Endothelial cell of umbilical vein (primary cell): Measurements from ENCODE around the gene SORCS3. TPM values are rescaled to one million over a fixed set of nuclear protein-coding genes. Genes with fewer than 3 reads are reported as not detected.

ENCODE experiments used
- BruUV-seq: library from RNA; stranded (reverse); fragments of 400-500 nt; replicated peaks from 2 replicates; lab custom pipeline; 2021; lab: Mats Ljungman, UMichigan
- CTCF ChIA-PET: fragments of 300-600, 350-600 bp; sonication (Branson Sonifier 250); formaldehyde crosslinking; loops from one replicate; lab custom pipeline; 2021; ENCODE audit warnings: antibody characterized with exemption, inconsistent platforms; lab: Charles Lee
- POLR2A ChIA-PET: fragments of 300-600, 350-600 bp; sonication (Branson Sonifier 250); formaldehyde crosslinking; loops from one replicate; lab custom pipeline; 2021; ENCODE audit warnings: antibody characterized with exemption, inconsistent platforms; lab: Charles Lee
- DNase-seq: peaks from one replicate; pipeline ENCODE4 v3.0.0-alpha.2; 2011; ENCODE audit warnings: low read depth, low spot score
- FAIRE-seq: peaks from 2 replicates; lab custom pipeline; 2011; peaks lifted over from hg19 to GRCh38; lab: Jason Lieb, UNC
- H2AFZ ChIP-seq: 2 replicates; pipeline ENCODE4 v1.6.0; 2012; ENCODE audit warnings: low read depth, low read length, control low read depth, inconsistent platforms
- H3K27ac ChIP-seq: 2 replicates; pipeline ENCODE4 v1.5.1; 2011; ENCODE audit warnings: low read depth, mild to moderate bottlenecking, control low read depth, low read length, moderate library complexity; ENCODE audit not compliant: insufficient read depth
- H3K27me3 ChIP-seq, 2 experiments: 2 replicates each; pipeline versions ENCODE4 v1.6.0 to v1.6.1; 2011; ENCODE audit warnings: low read length in 2 of 2, mixed read lengths in 1 of 2; ENCODE audit not compliant: control insufficient read depth in 2 of 2, insufficient read depth in 2 of 2
- H3K36me3 ChIP-seq, 2 experiments: 2 replicates in 1 of 2; 3 replicates in 1 of 2; pipeline ENCODE4 v1.5.1; 2011; ENCODE audit warnings: low read length in 2 of 2, mild to moderate bottlenecking in 1 of 2, moderate library complexity in 1 of 2; ENCODE audit not compliant: control insufficient read depth in 2 of 2, insufficient read depth in 2 of 2; ENCODE audit errors: extremely low read depth in 1 of 2
- H3K4me1 ChIP-seq: 3 replicates; pipeline ENCODE4 v1.5.1; 2011; ENCODE audit warnings: mild to moderate bottlenecking, low read length; ENCODE audit not compliant: control insufficient read depth, insufficient read depth; ENCODE audit errors: extremely low read depth
- H3K4me2 ChIP-seq: 2 replicates; pipeline ENCODE4 v1.6.1; 2011; ENCODE audit warnings: low read length, control low read depth, mixed read lengths; ENCODE audit not compliant: insufficient read depth
- H3K4me3 ChIP-seq, 3 experiments: fragments of 200-600 bp in 1 of 3; sonication (generic), shearing (Covaris generic) in 1 of 3; replicated peaks in 1 of 3; 2 replicates each; pipeline ENCODE4 v1.5.1; 2011 to 2016; ENCODE audit warnings: control low read depth in 3 of 3, low read length in 3 of 3, mild to moderate bottlenecking in 2 of 3, inconsistent platforms in 1 of 3, low read depth in 1 of 3, moderate library complexity in 1 of 3; ENCODE audit not compliant: insufficient read depth in 1 of 3
- H3K79me2 ChIP-seq: 2 replicates; pipeline ENCODE4 v1.6.0; 2012; ENCODE audit warnings: low read length, inconsistent platforms; ENCODE audit not compliant: control insufficient read depth, insufficient read depth
- H3K9ac ChIP-seq: replicated peaks from 2 replicates; pipeline ENCODE3; 2011; ENCODE audit warnings: low read length, control low read depth; ENCODE audit not compliant: insufficient read depth; ENCODE audit errors: extremely low read depth
- H3K9me1 ChIP-seq: replicated peaks from 3 replicates; pipeline ENCODE4 v1.6.0; 2011; ENCODE audit warnings: mild to moderate bottlenecking, low read length; ENCODE audit not compliant: control insufficient read depth, insufficient read depth; ENCODE audit errors: extremely low read depth
- H3K9me3 ChIP-seq: replicated peaks from 2 replicates; pipeline ENCODE4 v1.5.1; 2012; ENCODE audit warnings: low read length, inconsistent platforms; ENCODE audit not compliant: control insufficient read depth, insufficient read depth
- H4K20me1 ChIP-seq: replicated peaks from 2 replicates; pipeline ENCODE3; 2011; ENCODE audit warnings: mild to moderate bottlenecking, low read length; ENCODE audit not compliant: control insufficient read depth, insufficient read depth; ENCODE audit errors: extremely low read depth
- EZH2 ChIP-seq: IDR thresholded peaks from 2 replicates; pipeline ENCODE4 v1.6.1; 2012; ENCODE audit warnings: borderline replicate concordance, low read depth, mild to moderate bottlenecking, moderate library complexity, low read length, inconsistent platforms; ENCODE audit not compliant: severe bottlenecking
- MYC ChIP-seq: IDR thresholded peaks from one replicate; pipeline ENCODE4 v1.6.1; 2011; ENCODE audit warnings: mild to moderate bottlenecking, low read depth, low read length
- POLR2AphosphoS5 ChIP-seq: IDR thresholded peaks from 2 replicates; pipeline ENCODE4 v1.6.1; 2012; ENCODE audit warnings: low read depth, mild to moderate bottlenecking, control low read depth, low read length, moderate library complexity; ENCODE audit not compliant: insufficient read depth
- dilution Hi-C: fragments of 300-500 bp; cut with MboI; formaldehyde crosslinking; loops from one replicate; pipeline ENCODE4 v1.15.0; 2019; ENCODE audit warnings: low sequenced_read_pairs; ENCODE audit not compliant: extremely low pct_ligation_motif_present
- intact Hi-C: fragments of 100-400 bp; cut with micrococcal nuclease; formaldehyde crosslinking; loops from one replicate; pipeline ENCODE4 v1.10.0; 2022
- polyA plus RNA-seq, 4 experiments: library from polyadenylated mRNA; depleted of rRNA in 3 of 4; stranded (reverse) in 3 of 4; unstranded in 1 of 4; fragments of >200 nt; gene quantifications; 2 replicates each; pipeline versions ENCODE4 v1.2.1 to v1.2.3, GENCODE V29; 2011 to 2012; ENCODE audit warnings: missing spikeins in 1 of 4
- total RNA-seq: library from RNA; stranded (reverse); gene quantifications from 2 replicates; pipeline ENCODE4 v1.2.3, GENCODE V29; 2021

The SORCS3 gene
- total and polyA plus RNA-seq, 2 donors (not counting 3 experiments of a cell fraction or from before 2014, with no cell fraction given), result not detected

- Histone ChIP-seq H3K4me3 (no peak overlapping the region), H3K9me3 (no peaks in the 10 kb centered on the region), H4K20me1 (no peaks in the 10 kb centered on the region), H3K27me3 (peaks cover 21 to 35% of the 10 kb centered on the region in 2 experiments), H3K4me1 (no peaks in the 10 kb centered on the region), H3K27ac (no peak overlapping the region), H3K36me3 (no peaks in the 10 kb centered on the region), H2AFZ (no peak overlapping the region), H3K9me1 (no peaks in the 10 kb centered on the region), H3K79me2 (no peaks in the 10 kb centered on the region), H3K9ac (no peak overlapping the region), H3K4me2 (no peak overlapping the region)
- intact Hi-C loops, result no loop called here
- POLR2A ChIA-PET, result no interaction called here
- dilution Hi-C loops, result no loop called here
- peak; percentile 35 for TF ChIP-seq EZH2
- TF ChIP-seq MYC, result no peak
- BruUV-seq, result no TSS peak
- DNase-seq (no peak), FAIRE-seq (no peak)
- CTCF ChIA-PET, result no interaction called here
Measured at GRCh38 chr10:104639590-104640338, 1.3 kb upstream of the SORCS3 start.

GRCh38 chr10:104640339-104641186 lies 527 bp upstream of the SORCS3 start:
- no peaks in the 10 kb centered on the region for H3K9me1 ChIP-seq
- dilution Hi-C loops, result no loop called here
- BruUV-seq, result no TSS peak
- H3K27me3 ChIP-seq, result peaks cover 21 to 35% of the 10 kb centered on the region in 2 experiments
- CTCF ChIA-PET, result no interaction called here
- H2AFZ ChIP-seq, result no peak overlapping the region
- TF ChIP-seq EZH2, result peak; percentile 73
- TF ChIP-seq POLR2AphosphoS5, result no peak
- H3K79me2 ChIP-seq, result no peaks in the 10 kb centered on the region
- DNase-seq (no peak), FAIRE-seq (no peak)
- POLR2A ChIA-PET, result no interaction called here
- intact Hi-C loops, result no loop called here
- H3K4me2 ChIP-seq, result no peak overlapping the region
- H3K9ac ChIP-seq, result no peak overlapping the region
- H4K20me1 ChIP-seq, result no peaks in the 10 kb centered on the region
- H3K4me3 ChIP-seq, result no peak overlapping the region
- no peaks in the 10 kb centered on the region for H3K36me3 ChIP-seq
- H3K9me3 ChIP-seq, result no peaks in the 10 kb centered on the region
- H3K4me1 ChIP-seq, result no peaks in the 10 kb centered on the region
- no peak overlapping the region for H3K27ac ChIP-seq
